Renal cortical epithelial cell (primary cell): ENCODE measurements around the gene GHR. TPM values are rescaled to one million over a fixed set of nuclear protein-coding genes. Genes with fewer than 3 reads are reported as not detected.

Source experiments
- DNase-seq: peaks from one replicate; pipeline ENCODE4 v3.0.0-alpha.2; 2011; ENCODE audit warnings: low read depth
- total RNA-seq: library from RNA; depleted of rRNA; stranded (reverse); fragments of >200 nt; gene quantifications from 2 replicates; pipeline ENCODE4 v1.2.3, GENCODE V29; 2014

The GHR gene
- total RNA-seq, 1 donor from 2014 or later: 0.55 TPM

GRCh38 chr5:42462083-42462482 lies 38.8 kb downstream of the GHR start:
- no peak for DNase-seq

- DNase-seq: no peak
Measured at GRCh38 chr5:42467572-42467971, 44.3 kb downstream of the GHR start.

DNA sequence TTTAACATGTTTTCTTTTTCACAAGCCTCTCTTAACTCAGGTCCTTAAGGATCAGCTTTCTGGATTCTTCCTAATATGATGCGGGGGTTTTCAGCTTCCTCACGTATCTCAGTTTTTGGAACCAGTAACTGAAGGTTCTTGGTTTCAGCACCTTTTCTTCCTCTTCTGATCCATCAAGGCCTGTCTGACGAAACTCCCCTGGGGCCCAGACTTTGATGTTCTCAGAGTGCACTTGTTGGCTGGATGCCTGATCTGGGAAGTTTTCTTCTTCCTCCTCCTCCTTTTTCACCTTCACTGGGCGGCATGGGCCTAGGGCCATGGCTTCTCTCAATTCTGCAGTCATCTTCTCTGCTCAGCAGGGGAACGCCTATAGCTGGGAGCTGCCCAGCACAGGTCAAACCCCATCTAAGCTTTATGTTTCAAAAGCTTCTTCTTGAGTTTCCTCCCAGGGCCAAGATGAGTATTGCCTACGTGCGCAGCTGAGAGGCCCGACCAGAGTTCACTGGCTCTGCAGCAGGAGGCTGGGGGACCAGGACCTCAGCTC lies 44.8 kb downstream of the GHR start:
- no peak for DNase-seq

DNA sequence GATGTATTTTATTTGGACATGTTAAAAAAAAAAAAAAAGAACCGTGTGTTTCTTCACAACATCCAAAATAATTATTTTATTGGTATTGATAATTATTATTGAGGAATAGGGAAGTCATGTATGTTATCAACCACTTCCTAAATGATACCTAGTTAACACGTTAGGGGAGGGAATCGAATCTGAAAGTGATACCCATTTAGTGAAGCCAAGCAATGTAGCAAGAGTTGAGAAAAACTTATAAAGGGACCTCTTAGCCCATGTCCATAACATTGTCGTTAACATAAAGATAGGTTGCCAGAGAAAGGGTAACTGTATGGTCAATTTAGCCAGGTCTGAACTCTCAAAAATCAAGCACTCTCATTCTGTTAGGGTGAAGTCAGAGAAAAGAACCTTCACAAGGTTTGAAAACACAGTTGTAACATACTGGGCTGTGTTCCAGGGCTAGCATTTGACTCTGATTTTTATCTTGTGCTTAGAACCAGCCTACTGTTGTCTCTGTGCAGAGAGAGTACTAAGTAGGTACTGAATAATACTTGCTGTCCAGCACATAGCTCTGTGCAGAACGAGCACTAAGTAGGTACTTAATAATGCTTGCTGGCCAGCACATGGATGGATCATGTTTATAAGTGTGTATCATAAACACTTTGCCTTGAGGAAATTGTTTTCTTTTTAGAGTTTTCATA lies 60.4 kb downstream of the GHR start:
- DNase-seq: no peak

- no peak for DNase-seq
Measured at GRCh38 chr5:42487077-42487476, 63.8 kb downstream of the GHR start.

- no peak for DNase-seq
Measured at GRCh38 chr5:42487821-42488220, 64.6 kb downstream of the GHR start.

GRCh38 chr5:42490831-42491230 lies 67.6 kb downstream of the GHR start:
- DNase-seq: no peak

DNA sequence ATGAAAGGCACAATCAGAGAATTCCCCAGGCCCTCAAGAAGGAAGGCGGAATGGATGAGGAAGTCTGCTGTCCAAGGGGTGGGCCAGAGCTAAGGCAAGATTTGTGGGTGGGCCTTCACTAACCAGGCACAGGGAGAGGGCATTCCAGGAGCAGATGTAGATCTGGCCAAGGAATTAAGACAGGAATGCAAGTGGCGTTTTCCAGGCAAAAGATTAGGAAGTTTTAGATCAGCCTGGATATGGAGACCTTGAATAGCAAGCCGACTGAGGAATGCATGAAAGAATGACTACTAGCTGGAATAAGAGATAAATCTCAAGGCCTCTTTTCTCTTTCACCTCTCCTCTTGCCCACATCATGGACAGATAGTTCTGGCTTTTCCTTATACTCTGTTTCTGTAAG lies 68.5 kb downstream of the GHR start:
- DNase-seq: no peak

DNA sequence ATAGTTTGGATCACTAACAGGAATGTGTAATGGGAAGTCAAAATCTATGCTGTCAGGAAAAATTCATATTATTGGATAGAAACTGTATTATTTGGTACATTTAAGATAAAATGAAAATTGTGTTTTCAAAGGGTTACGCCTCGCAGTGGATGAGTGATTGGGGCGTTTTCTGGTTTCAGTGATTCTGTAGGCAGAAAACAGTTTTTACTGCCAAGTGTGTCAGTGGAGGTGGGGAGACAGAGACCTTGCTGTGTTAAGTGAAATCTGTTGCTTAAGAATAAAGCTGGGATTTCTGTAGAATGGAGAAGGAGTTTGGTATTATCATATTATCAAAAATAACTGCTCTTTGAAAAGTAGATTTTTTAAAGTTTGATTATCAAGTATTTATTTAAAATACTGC lies 69.7 kb downstream of the GHR start:
- no peak for DNase-seq

DNA sequence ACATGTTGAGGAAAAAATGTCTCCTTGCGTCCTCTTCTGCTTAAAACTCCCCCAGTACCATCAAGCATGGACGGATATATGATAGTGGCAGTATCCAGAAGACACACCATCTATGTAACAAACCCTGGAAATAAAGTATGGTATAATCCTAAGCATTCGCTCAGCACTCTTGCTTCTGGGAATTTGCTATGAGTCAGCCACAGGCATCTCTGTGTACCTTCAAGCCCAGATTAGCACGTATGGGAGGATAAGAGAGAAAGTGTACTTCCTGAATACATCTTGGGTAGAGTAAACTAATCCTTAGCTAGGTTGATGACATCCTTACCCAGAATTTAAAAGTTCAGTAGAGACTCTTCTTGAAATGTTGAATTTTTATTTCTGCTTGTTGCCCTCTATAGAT lies 71.2 kb downstream of the GHR start:
- DNase-seq: no peak

DNA sequence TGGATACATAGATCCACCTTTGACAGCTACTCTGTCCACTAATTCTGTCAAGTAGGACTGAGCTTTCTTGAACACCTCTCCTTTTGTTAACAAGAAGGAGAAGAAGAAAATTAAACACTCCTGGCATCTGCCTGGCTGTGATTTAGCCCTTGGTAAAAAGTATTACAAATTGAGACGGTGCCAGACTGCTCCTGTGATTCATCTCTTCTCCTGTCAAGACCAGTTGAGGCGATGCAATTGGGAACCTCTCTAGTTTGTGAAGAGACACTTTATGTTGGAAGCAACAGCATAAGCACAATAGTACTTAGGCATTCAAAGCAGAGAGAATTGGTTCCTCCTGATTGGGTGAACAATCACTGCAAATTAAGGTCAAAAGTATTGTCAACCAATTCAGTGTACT lies 72.7 kb downstream of the GHR start:
- no peak for DNase-seq

DNA sequence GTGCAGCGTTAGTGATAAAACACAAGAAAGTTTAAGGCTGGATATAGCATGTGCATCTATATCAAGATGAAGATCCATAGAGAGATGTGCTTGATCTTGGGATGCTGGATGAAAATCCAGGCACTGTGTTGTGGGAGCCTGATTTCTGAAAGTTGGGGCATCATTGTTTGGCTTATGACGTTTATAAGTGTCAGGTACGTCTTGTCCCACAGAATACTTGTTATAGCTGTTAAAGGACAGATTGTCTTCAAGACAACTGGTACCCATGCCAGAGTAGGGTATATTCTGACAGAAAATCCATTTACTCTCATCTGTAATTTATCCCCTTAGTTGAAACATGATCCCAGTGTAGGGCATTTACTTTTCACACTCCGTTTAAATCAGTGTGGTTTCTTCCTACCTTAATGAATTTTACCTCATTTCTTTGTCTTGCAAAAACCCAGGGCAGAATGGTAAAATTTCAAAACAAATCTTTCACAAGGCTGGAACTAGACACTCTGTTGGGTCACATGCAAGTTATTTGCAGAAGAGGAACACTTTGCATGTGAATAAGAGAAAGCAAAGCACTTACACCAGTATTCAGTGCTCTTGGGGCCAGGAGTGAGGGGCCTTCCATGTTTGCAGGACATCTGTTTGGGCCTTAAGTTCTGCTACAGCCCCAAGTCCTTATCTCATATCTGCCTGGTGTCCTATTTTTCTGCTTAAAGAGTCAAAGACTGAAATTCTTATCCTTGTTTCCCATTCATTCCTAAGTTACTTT lies 73.3 kb downstream of the GHR start:
- DNase-seq: no peak

DNA sequence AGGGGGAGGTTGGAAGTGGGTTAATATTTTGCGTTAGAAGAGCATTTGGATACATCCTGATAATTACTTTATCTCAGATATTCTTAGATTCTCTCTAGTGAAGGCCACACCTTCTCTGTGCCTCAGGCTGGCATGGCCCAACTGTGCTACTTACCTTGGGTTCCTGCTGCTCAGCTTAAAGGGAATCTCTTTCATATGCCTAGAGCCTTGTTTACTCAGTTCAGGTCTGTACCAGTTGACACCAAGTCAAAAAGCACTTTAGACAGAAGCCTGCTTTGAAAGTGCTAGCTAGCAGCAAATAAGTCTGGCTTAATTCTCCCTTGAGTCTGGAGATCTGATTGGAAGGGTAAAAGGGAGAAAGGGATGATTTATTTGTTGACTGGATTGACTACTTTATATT lies 74.8 kb downstream of the GHR start:
- no peak for DNase-seq

- no peak for DNase-seq
Measured at GRCh38 chr5:42499016-42499415, 75.8 kb downstream of the GHR start.

GRCh38 chr5:42500003-42500599 lies 76.9 kb downstream of the GHR start:
- no peak for DNase-seq

DNA sequence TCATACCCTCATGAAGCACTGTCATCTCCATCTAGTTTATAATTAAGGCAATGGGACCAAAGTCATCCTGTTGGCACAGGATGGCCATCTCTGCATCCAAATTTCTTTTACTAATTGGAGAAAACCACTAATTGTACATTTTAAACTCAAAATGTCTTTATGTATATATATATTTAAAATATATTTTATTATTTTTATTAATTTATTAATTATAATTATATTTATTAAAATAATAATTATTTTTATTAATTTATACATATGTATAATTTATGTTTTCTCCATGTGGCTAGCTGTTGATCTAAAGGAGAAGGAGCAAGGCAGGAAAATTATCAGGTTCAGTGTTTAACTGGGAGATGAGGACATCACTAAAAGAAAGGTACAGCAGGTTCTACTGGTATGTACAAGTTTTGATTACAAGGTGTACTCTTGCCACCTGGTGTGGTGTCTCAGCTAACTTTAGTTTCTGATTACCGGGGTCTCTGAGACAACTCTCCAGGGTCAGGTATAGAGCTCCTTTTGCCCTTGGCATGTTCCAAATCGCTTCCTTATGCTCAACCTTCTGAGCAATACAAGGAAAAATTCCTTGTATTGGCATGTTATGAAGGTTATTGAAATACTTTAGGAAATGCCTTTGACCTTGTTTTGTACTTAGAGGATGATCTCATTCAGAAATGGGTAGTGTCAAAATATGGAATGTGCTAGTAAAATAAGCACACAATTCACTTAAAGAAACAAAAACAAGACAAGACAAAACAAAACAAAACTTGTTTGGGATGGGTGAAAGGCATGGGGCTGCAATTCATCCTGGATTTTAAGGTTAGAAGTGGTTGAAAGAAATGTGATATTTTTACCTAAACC lies 79.6 kb downstream of the GHR start:
- DNase-seq: no peak

GRCh38 chr5:42506662-42507061 lies 83.4 kb downstream of the GHR start:
- peak; percentile 54 for DNase-seq

GRCh38 chr5:42507451-42508097 lies 84.3 kb downstream of the GHR start:
- DNase-seq: no peak

DNA sequence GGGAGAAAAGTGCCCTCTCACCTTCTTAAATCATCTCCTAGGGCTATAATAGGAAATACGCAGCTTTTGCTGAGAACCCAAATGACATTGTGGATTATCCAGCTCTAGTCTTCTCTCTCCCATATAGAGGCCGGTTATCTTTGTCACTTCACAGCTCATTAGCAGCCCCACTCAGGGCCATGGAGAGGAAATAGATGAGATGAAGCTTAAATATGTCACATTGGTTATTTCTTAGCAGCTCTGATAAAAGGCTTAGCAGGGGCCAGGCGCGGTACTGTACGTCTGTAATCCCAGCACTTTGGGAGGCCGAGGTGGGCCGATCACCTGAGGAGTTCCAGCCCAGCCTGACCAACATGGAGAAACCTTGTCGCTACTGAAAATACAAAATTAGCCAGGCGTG lies 90.0 kb downstream of the GHR start:
- no peak for DNase-seq

- DNase-seq: peak; percentile 23
Measured at GRCh38 chr5:42514754-42515153, 91.5 kb downstream of the GHR start.

DNA sequence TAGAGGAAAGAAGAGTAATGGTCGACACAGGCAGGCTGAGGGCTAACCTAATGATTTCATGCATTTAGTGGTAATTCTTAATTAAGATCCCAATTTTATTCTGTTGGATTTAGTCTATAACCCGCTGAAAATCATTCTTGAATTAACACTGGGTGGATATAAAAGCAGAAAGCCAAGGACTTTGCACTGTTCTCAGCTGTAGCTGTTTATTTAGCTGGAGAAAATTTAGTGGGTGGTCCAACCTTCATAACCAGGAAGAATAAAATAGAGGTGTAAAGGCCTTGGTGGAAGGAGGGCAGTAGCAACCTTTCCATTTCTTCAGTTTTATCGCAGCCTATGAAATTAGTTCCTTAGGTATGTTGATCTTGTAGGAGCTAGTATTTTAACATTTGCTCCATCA lies 92.3 kb downstream of the GHR start:
- no peak for DNase-seq
